Measurements from ENCODE around the gene PCARE.
"Not testable (repeated sequence)": the region's sequence is repeated elsewhere in the genome, so short reads cannot be mapped to it uniquely, and the experiment has no call there.

Gene PCARE

DNA sequence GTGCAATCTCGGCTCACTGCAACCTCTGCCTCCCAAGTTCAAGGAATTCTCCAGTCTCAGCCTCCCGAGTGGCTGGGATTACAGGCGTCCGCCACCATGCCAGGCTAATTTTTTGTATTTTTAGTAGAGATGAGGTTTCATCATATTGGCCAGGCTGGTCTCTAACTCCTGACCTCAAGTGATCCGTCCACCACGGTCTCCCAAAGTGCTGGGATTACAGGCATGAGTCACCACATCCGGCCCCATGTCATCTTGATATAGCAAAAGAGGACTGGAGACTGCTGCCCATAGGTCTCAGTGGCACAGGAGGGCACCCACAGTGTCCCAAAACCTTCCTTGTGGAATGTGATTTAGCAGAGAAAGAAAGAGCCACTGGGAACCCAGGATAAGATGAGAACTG lies 16.0 kb upstream of the PCARE start:
- DNase-seq: not testable (repeated sequence)

DNA sequence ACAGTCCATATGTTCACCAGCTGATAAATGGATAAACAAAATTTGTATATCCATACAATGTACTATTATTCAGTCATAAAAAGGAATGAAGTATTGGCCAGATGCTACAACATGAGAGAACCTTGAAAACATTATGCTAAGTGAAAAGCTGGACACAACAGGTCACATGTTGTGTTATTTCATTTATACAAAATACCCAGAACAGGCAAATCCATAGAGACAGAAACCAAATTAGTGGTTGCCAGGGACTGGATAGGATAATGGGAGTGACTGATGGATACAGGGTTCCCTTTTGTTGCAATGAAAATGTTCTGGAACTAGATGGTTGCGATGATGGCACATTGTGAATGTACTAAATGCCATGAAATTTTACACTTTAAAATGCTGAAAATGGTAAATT lies 10.2 kb upstream of the PCARE start:
- no peak for DNase-seq

DNA sequence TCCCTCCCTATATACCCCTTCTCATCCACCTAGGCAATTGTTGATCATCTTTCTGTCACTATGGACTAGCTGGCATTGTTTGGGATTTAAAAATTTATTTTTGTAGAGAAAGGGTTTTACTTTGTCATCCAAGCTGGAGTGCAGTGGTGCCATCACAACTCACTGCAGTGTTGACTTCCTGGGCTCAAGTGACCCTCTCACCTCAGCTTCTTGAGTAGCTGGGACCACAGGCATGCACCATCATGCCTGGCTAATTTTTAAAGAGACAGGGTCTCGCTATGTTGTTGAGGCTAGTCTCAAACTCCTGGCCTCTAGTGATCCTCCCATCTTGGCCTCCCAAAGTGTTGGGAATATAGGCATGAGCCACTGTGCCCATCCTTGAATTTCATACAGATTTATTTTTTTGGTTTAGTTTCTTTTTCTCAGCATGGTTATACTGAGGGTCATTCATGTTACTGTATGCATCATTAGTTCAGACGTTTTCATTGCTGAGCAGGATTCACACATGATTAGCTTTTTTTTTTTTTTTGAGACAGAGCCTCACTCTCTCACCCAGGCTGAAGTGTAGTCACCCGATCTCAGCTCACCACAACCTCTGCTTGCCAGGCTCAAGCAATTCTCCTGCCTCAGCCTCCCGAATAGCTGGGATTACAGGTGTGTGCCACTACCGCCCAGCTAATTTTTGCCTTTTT lies 8.6 kb upstream of the PCARE start:
- DNase-seq: no peak

- no peak for DNase-seq
Measured at GRCh38 chr2:29080886-29081743, 6.8 kb upstream of the PCARE start.

- no peak for DNase-seq
Measured at GRCh38 chr2:29079887-29080286, 5.6 kb upstream of the PCARE start.

DNA sequence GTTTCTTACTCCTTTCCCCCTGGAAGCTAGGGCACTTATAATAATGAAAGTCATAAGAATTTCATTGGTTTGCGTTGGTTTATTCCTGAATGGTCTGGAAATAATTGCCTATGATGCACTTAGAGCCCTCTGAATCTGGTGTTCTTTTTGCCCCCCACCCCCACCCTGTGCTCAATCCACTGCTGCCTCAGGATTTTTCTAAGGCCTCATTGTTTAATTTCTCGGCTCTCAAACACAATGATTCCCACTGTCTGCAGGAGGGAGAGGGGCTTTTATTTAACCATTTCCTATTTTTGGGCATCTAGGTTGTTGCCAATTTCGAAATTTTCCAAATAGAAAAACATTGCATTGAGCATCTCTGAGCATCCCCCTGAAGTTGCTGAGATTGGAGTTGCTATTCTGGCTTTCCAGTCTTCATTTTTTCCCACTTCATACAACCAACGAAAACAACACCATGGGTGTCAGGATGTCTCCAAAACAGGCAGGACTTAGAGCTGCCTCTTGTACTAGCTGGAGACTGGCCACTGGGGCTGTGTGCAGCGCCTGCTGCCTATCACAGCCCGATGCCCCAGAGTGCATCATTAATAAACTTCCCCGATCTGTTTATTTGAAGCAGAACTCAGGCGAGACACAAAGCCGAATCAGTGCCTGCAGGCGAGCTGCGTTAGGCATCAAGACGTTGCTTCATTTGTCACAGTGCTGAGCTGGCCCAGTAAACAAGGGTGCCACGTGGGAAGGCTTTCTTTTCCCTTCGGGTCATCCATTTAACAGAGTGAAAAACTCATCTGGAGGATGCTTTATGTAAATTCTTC lies 1.8 kb upstream of the PCARE start:
- DNase-seq: no peak

DNA sequence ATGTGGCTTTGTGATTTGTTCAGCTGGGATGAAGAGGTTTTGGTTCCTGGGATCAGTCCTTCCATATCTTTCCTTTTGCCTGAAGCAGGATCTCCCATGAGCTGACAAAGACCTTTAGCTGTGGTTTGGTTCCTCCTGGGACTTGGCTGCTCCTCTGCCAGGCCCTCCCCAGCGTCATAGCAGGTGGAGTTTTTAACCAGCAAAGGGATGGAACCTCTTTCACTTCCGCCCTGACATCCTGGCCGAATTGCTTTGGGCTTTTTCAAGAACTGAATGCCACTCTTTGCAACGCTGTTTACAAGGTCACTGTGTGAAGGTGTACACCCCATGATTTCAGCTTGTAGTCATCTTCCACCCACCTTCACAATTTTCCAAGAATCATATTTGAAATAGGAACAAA lies 390 bp downstream of the PCARE start:
- no peak for DNase-seq

GRCh38 chr2:29072971-29073725 lies 1.2 kb downstream of the PCARE start:
- DNase-seq: no peak

DNA sequence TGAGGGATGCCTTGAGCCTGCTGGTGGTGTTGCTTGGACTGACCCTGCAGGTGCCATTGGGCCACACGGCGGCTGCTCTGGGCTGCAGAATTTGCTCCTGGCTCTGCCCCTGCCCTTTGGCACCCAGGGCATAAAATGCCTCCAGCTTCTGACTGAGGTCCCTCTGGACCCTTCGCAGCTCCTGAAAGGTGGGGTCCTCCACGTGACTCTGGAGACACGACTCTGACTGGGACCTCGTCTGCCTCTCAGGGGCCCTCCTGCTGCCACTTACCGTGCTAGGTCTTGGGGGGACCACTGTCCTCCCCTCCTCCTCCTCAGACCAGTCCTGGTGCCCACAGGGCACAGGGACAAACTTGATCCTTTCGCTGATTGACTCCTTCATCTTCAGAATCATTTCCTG lies 2.1 kb downstream of the PCARE start:
- no peak for DNase-seq

GRCh38 chr2:29071032-29071975 lies 3.0 kb downstream of the PCARE start:
- no peak for DNase-seq

- DNase-seq: no peak
Measured at GRCh38 chr2:29070526-29070925, 3.8 kb downstream of the PCARE start.

GRCh38 chr2:29068513-29068912 lies 5.8 kb downstream of the PCARE start:
- no peak for DNase-seq

DNA sequence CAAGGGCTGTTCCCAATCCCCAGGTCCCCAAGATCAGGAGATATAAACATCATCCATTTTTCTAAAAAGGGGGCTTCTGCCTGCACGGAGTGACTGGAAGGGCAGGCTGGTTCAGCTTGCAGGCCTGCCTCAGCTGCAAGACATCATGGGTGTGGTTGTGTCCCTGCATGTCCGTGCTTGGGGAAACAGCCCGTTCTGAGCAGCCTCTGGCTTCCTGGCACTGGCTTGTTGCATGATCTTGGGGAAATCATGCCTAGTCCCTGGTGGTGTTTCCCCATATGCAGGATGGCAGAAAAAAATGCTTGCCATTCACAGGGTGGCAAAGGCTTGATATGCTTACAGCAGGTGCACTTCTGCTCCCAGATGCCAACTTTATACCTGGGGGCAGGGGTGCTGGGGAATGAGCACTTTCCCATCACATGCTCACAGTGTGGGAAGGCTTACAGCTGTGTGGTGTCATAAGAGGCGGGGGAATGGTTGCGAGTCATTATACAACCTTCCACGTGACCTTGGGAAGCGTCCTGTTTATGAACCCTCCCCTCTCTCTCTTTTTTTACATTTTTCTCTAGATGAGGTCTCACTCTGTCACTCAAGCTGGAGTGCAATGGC lies 7.2 kb downstream of the PCARE start:
- DNase-seq: no peak

- no peak for DNase-seq
Measured at GRCh38 chr2:29066271-29066860, 8.0 kb downstream of the PCARE start.

DNA sequence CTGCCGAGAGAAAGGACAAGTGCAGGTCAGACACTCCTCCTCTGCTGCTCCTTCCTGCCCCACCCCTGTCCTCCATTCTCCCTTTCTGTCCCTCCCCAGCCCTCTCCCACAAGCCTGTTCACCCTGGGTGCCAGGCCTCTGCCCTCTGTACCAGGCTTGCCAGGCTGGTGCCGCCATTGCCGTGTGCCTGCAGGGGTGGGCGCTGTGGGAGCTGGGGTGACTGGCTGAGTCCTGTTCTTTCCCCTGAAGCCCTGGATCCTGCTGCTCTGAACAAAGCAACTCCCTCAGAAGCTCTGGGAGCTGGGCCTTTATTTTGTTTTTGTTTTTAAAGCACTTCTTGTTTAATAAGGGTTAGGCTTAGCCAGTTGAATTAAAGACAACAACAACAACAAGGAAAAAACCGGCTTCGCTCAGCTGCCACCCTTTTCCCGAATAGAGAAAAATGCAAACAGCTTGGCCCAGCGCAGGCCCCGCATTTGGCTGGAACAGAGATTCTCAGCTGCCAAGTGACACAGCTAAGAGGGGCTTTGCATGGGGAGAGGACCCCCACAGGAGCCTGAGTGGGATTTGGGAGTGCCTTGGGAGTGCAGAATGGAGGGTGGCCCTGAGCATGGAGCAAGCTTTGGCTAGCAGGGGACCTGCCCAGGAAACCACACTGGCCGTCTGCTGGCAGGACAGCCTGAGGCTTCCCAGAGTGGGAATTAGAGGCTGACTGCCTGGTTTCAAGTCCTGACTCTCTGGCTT lies 9.1 kb downstream of the PCARE start:
- DNase-seq: no peak

DNA sequence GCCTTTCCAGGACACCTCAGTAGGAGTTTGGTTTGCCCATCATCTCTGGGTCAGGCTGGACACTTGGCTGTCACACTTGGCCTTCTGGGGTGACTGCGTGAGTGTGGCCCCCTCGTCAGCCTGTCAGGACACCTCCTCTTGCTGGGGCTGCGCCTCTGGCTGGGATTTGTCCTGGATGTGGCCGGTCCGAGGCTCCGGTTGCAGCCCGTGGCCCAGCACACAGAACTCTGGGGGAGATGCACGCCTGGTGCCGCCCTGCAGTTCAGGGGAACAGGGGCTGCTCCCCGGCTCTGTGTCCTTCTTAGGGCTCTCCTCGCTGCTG lies 9.6 kb downstream of the PCARE start:
- no peak for DNase-seq

GRCh38 chr2:29064346-29064715 lies 10.0 kb downstream of the PCARE start:
- no peak for DNase-seq

DNA sequence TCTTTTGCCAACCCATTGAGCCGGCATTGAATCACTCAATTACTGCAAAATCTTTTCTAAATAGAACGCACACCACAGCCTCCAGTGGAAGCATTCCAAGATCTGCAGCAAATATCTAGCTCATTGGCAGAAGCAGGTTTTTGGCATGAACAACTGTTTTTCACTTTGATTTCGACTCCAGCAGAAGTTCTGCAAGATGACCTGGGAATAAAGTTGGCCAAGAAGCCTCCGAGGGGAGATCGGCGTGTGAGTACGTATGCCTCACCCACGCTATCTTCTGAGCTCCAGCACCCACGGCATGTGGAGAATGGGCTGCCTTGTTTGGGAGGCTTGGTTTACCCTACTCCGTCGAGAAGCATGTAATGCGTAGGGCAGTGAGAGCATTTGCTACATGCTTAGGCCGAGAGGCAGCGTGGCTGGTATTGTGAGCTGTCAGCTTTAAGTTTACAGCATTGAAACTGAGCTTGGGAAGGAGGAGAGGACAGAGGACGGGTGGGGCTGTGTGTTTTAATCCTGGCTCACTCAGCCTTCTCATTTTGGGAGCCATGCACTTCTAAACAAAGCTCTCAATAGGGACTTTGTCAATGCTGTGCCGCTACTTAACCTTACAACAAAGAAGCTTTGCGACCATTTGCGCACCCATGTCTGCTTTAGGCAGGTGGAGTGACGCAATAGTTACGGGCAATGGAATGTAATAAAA lies 10.5 kb downstream of the PCARE start:
- DNase-seq: no peak

DNA sequence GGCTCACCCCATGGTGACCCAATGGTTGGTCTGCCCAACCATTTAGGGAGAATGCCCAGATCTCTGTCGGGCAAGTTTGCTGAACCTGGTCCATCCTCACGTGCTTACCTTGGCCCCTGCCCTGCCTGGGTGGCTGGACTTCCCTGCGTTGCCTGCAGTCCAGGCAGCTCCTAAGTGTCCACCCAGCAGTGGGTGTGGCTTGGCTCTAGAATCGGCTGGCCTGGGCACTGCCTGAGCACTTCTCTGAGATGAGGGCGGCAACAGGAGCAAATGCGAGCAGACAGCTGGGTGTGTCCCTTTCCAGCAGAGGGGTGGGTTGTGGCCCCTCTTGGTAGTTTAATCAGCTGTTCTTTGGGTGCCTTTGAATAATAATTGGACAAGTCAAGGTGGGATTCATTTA lies 11.3 kb downstream of the PCARE start:
- DNase-seq: no peak

GRCh38 chr2:29062371-29062770 lies 12.0 kb downstream of the PCARE start:
- no peak for DNase-seq

Data from NCI-H510A treated with DMSO at 0.1 percent for 48 hours (cell line).